NCI-H226 (cell line): ENCODE measurements around the gene FCMR.

ENCODE experiments used
- DNase-seq: peaks from one replicate; pipeline ENCODE4 v3.0.0-alpha.2; 2015

The FCMR gene

DNA sequence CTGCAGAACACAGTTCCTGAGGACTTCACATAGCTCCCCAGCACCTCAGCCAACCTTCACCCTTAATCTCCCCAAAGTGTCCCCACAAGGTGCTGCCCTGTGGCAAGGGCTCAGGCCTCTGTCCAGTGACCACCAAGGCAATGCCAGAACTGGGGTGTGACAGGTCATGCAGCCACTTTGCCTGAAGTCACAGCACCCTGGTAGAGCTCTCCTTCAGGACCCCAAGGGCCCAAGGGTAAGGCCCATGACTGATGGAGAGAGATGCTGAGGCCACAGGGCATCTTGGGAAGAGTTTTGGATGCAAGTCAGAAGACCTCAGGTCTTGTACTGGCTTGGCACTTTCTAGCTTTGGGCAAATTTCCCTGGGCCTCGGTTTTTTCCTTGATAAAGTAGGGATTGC, 783 bp upstream of the FCMR start:
- no peak for DNase-seq

DNA sequence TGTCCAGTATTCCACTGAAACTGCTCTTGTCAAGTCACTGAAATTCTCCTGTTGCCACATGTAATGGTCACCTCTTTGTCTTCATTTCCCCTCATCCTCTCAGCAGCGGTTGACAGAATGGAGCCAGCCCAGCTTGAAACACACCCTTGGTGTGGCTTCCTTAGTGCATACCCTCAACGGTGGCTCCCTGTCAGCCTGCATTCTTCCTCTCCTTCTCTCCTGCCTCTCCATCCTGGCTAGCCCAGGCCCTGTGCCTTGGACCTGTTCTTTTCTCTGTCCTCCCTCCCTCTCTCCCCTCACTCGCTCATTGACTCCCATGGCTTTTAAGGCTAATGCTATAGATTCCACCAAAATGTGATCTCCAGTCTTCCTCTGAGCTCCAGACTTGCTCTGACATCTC, 3.7 kb downstream of the FCMR start:
- DNase-seq = no peak

DNA sequence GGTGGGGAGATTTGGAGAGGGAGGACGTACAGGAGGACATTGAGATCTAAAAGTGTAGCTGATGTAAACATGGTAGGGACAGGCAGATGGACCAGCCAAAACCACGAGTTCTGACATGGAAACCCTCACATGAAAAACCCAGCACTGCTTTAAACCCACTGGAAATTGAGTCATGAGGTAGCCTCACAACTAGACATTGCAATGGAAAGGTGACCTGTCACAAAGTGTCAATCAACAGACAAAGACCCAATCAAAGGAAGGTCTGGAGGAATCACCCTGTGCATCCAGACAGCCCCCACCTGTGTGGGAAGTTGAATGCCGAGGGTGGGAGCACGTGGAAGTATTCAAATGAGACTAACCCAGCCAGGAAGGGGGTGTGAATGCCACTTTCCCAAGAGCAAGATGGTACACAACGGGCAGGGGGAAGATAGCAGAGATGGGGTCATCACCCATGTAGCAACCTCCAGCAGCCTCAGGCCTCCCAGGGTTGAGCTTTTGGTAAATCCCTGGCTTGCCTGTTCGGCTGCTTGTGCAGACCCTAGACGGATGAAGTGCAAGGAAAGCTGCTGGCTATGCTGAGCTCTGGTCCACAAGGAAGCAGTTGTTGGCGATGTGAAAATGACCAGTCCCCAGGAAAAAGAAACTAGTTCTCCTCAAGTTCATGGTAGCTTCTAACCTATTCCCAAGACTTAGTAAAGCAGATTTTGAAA, 5.6 kb downstream of the FCMR start:
- DNase-seq = no peak

DNA sequence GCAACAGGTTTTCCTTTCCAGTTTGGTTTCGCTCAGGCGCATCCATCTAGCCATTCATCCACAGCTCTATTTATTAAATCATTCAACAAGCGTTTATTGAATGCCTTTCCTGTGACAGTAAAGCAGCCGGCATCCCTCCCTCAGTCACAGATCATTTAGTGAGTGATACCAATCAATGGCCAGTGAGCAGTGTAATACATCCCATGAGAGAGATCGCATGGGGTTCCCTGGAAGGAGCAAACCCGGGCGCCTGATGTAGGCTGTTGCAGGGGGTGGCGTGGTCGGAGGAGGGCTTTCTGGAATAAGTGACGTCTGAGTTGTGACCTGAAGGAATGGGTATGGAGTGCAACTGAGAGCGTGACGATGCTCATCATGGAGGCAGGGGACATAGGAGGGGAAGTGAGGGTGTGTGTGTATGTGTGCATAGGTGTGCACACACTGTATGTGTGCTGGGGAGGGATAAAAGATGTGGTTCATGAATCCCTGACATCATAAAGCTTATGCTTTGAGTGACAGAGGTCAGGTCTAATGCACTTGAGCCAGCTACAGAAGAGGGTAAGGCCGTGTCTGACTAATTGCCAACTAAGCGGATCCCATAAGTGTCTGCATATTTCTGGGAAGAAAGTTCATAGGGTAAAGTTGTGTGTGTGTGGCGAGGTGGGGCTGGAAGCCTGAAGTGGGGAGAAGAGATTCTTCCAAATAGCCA, 6.6 kb downstream of the FCMR start:
- no peak for DNase-seq

DNA sequence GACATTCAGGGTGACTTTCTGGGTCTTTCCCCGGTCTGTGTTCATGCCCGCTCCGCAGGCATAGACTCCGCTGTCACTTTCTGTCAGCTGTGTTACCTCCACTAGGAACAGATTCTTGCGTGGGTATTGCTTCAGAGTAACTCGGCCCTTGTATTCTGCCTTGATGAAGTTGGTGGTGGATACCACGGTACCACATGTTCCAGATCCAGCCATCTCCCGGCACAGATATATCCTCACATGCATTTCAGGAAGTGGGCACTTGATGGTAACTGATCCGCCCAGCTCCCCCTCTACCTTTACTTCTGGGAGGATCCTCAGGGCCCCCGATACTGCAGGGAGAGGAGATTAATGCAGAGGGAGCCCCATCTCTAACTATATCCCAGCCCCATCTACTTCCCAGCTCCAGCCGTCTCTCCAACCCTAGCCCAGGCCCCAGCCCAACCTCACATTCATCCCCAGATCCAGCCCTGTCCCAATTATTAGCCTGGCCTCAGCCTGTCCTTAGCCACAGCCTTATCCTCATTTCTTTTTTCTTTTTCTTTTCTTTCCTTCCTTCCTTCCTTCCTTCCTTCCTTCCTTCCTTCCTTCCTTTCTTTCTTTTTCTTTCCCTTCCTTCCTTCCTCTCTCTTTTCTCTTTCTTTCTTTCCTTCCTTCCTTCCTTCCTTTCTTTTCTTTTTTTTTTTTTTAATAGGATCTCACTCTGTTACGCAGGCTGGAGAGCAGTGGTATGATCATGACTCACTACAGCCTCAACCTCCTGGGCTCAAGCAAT, 7.8 kb downstream of the FCMR start:
- no peak for DNase-seq

DNA sequence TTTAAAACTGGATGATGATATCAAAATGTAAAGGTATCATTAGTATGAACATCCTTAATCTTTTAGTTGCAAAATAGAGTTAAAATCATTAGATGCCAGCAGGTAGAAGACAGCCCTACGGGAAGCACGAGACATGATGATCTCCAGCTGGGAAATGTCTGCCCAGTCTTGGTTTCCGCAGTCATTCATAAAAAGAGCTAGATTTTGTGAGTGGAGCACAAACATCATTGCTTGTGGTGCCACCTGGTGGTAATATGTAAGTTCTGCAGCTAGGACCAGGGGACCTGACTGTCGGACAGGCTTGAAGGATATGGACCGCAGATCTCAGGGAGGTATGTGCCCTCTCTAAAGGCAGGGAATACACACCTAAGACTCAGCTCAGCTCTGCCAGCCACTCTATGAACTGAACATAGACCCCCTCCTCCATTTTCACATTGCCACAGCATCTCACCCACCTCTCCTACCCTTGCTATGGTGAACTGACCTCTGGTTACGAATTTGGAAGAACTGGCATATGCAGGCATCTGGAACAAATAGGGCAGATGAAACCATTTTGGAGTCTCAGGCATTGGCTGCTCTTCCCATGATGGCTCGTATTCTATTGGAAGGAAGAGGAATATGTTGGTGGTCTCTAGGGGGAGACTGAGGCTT, 9.2 kb downstream of the FCMR start:
- DNase-seq = peak; percentile 39

DNA sequence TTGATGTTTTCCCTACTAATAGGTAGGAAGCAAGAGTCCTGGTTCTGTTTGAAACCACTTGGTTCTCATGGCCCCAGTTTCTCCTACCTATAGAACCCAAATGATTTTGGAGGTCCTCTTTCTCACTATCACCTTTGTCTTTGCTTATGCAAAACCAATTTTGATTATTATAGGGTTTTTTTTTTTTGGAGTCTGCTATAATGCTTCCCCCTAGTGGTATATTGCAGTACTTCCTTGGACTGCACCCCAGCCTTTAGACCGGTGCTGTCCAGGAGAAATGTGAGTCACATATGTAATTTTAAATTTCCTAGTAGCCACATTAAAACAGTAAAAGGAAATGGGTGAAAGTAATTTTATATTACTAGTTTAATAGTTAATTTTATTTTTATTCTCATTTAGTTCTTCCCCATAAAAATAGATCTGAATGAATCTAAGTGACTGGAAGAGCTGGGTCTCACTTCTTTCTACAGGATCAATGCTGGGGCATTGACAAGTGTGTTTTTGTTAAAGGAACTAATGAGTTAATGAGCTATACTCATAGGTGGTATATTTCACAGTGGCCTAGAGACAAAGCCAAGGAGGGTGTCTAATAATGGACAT, 10.6 kb downstream of the FCMR start:
- peak; percentile 43 for DNase-seq

DNA sequence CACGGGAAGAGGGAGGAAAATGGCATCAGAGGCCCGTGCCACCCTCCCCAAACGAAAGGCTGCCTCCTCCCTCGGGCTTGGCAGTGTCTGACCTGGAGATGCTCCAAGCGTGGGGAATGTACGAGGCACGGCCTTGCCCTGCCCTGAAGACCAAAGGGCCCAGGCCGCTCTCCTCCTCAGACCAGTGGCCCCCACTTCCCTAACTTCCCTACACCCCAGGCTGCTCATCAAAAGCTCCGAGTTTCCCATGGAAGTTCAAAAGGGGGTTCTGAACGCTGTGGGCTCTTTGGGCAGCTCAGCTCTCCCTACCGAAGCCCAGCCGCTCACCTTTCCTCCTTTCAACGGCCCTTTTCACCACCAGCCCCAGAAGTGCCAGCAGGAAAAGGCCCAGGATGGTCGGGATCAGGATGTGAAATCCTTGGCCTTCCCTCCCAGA, 11.8 kb downstream of the FCMR start:
- DNase-seq = peak; percentile 42

DNA sequence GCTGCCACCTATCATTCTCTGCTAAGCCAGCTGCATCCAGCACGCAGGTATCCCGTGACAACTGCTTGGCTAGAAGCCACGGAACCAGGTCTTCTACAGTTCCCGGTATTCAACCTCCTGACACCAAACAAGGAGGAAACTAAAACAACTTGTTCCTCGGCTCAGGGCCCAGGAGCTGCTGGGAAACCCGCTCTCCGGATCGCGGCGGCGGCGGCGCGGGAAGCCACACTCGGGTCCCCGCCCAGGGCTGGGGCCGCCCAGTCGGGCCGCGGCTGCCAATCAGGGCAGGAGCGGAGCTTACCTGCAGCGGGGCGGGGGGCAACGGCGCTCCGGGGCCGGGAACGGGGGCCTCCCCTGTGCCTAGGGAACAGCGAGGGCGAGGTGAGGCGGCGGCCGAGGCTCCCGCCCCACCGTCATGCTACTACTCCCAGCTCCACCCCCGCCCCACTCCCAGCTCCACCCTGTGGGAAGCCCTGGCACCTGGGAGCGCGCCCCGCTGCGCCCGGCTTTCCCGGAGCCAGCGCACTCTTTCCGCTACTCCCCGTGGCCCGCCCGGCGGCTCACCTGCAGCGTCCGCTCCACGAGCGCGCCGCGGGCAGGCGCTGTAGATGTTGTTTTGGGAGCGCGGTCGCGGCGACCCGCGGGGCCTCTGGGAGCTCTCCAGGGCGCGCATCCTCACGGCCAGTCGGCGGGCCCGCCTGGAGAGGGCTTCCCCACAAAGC, 12.4 kb downstream of the FCMR start:
- peak; percentile 60 for DNase-seq

DNA sequence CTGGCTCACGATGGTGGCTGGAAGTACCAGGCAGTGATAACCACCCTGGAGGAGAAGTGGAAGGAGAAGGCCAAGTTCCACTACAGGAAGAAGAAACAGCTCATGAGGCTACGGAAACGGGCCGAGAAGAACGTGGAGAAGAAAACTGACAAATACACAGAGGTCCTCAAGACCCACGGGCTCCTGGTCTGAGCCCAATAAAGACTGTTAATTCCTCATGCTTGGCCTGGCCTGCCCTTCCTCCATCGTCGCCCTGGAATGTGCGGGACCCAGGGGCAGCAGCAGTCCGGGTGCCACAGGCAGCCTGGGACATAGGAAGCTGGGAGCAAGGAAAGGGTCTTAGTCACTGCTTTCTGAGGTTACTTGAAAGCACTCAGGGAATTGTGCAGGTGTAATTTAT, 13.7 kb downstream of the FCMR start:
- DNase-seq = no peak

DNA sequence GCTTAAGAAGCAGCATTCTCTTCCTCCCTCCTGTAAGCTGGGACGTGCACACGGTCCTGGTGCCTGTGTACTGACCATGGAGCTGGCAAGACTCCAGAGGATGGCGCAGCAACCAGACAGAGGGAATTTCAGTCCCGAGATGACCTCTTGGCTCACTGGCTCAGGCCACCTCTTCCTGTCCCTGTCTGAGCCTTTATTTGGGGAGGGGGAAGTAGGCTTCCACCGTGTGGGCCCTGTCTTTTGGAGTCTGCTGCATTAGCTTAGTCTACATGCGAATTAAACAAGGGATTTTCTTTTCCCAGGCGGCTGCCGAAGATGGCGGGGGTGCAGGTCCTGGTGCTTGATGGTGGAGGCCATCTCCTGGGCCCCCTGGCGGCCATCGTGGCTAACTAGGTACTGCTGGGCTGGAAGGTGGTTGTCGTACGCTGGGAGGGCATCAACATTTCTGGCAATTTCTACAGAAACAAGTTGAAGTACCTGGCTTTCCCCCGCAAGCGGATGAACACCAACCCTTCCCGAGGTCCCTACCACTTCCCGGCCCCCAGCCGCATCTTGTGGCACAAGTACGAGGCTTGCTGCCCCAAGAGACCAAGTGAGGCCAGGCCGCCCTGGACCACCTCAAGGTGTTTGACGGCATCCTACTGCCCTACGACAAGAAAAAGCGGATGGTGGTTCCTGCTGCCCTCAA, 14.3 kb downstream of the FCMR start:
- no peak for DNase-seq

DNA sequence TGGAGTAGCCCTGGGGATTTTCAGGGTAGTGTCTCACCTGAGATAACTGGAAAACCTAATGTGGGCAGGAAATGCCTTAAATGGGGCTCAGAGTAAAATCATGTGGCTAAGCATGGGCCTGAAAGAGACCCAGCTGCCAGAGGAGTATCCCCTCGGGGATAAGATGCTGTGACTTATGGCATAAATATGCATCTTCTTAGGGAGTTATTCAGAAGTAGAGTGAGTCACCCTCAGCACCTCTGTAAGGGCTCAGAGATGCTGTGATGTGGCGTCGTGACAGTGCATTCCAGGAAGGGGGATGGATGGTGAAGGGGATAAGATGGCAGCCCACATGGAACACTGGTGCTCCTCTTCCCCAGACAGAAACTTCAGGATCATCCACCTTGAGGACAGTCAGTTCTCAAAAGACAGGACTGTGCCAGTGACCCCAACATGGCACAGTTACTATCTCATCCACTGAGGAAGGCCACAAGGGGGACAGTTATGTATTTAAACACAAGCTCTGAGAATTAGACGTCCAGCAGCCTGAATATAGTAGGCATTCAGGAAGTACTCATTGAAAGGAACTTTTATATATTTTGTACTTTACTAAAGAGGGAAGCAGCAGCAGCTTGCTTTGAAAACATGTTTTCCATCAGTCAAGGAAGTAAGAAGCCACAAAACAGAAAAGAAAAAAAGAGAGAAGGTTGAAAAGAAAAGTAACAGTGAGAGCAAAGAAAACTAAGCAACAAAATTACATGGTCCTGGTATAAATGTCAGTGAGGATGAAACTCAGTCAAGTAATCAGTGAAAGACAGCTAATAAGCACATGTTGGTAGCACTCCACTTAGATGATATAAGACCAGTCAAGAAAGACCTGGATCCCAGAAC, 16.2 kb downstream of the FCMR start:
- peak; percentile 95 for DNase-seq

DNA sequence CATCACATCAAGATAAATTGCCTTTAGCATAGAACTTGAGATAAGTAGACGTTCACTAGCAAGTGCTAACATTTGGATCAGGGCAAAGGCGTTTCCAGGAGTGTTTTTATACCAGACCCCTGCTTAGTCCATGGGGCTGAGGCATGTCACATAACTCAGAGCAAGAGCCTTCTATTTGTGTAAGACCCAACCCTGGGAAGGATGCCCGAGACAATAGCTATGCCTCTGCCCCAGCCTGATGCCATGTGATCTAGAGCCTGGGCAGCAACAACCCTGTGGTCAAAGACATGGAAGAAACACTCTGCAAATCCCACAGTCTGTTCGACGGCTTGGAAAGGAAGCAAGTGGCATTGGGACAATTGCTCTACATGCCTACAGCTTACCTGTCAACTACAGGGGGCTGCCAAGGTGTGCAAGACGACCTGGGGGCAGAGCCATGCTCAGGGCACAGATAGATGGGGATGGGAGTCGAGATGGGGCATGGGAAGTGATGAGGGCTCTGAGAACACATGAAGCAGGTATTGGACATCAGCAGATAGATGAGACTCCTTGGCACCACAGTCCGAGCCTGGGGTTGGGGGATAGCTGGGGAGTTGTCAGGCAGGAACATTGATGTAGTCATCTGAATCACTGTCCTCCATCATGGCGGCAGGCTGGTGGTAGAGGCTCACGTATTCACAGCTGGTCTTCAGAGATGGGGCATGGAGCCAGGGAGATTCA, 17.2 kb downstream of the FCMR start:
- no peak for DNase-seq

DNA sequence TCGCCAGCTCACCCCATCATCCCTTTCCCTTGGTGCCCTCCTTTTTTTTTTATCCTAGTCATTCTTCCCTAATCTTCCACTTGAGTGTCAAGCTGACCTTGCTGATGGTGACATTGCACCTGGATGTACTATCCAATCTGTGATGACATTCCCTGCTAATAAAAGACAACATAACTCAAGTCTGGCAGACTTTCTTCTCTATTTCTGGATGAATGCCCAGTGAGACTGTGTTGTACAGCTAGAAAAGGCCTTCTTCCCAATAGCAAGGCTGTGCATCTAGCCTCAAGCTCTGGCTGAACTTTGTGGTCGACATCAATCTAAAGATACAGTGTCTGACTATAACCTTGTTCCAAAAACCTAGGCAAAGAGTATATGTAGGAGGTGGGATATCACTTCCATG, 18.1 kb downstream of the FCMR start:
- DNase-seq = no peak

DNA sequence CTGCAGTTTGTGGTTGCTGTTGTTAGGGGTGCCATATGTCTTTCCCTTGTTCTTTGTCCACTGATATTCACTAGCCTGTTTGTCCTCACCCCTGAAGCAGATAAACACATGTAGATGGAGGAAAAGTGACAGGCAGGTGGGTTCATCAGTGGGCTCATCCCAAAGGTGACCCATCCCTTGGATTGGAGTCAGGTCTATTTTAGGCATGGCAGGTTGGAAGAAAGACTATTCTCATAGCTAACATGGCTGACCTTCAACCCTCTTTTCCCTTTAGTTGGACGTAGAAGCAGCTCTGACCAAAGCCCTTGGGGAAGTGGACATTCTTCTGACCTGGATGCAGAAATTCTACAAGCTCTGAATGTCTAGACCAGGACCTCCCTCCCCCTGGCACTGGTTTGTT, 19.0 kb downstream of the FCMR start:
- no peak for DNase-seq

DNA sequence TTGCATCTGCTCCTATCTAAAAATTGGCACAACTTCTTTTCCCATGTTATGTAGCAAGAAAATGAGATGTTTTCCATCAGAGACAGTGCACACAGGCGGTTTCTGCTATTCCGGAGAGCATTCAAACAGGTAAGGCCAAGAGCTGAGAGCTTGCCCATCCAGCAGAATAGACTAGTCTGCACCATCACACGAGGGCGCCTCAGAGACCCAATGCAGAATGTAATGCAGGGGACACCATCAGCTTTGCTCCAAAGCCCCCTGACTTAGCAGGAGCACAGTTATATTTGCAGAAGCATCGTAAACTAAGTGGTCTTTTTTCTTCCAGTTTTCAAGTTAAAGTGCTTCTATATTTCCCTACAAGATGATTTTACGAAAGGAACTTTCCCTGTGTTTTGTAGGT, 19.8 kb downstream of the FCMR start:
- no peak for DNase-seq

DNA sequence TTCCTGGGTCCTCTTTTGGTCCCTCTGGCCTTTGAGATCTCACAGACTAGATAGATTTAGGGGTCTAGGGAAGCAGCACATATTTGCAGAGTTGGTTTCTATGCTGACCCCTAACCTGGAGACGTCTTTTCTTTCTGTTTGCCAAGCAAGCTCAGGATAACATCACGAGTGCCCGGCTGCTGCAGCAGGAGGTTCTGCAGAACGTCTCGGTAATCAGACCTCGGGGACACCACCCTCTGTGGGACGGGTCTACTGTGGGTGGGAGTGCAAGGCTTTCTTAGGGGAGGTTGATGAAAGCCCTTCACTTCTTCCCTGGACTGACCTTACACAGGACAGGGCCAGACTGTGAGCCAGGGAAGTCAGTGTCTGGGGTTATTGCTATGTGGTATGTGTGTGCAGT, 21.6 kb downstream of the FCMR start:
- no peak for DNase-seq

DNA sequence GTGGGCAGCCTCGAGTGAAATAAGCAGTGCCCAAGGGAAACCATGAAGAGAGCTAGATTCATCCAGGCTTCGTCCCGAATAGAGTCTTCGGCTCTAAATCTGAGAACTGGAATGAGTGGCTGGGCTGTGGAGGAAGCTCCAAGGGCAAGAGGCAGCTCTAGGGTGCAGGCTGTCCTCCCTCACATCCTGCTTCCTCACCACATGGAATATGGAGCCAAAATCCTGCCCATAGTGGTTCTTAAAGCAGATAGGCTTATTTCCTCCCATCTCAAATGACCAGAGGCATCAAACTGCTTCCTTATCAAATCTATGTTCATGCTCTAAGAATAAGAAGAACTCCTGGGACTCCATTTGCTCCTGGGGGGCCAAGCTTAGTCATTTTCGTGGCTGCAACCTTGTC, 22.0 kb downstream of the FCMR start:
- peak; percentile 86 for DNase-seq

DNA sequence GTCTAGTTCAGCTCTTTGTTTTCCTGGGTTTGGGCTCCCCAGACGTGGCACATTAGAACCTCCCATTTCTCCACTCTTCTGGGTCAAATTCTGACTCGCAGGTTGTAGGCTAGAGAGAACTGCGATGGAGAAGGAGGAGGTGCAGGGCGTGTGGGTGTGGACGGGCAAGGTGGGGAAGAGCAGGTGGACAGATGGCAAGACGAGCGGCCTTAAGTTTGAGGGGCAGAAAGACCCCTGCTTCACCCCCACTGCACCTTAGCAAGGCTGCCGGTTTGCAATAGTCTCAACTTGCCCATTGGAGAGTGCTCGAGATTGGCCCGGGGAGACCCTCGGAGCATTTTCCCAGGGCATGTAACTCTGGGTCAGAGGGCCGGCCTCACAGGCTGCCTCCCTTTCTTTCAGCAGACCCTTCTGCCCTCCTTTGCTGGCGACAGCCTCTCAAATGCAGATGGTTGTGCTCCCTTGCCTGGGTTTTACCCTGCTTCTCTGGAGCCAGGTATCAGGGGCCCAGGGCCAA, 22.8 kb downstream of the FCMR start:
- DNase-seq = no peak
